Measurements from ENCODE around the gene CHKA. TPM values are rescaled to one million over a fixed set of nuclear protein-coding genes. Genes with fewer than 3 reads are reported as not detected.

The CHKA gene
- total and polyA plus RNA-seq, 8 donors, result 36.8 to 106 (median 82.8) TPM

- intact Hi-C loops (cut with DNase I), result no loop called here
- Histone ChIP-seq H3K9me3 (no peaks in the 10 kb centered on the region), H3K27me3 (no peaks in the 10 kb centered on the region), H3K4me1 (no peaks in the 10 kb centered on the region), H3K27ac (no peak overlapping the region), H3K36me3 (peaks cover 4 to 90% of the 10 kb centered on the region in 2 donors), H3K4me3 (no peak overlapping the region)
- TF ChIP-seq CTCF (IDR thresholded peaks at IDR 0.05), result no peak
- DNase-seq (no peak), ATAC-seq (no peak)
Measured at GRCh38 chr11:68067991-68068390, 53.2 kb downstream of the CHKA start.

- intact Hi-C loops (cut with DNase I), result no loop called here
Measured at GRCh38 chr11:68066742-68067141, 54.4 kb downstream of the CHKA start.

GRCh38 chr11:68065841-68066240, 55.3 kb downstream of the CHKA start:
- ATAC-seq, result no peak
- no peak overlapping the region for H3K4me3 ChIP-seq

More at GRCh38 chr11:68066742-68067141, 54.4 kb downstream of the CHKA start:
- no peak for DNase-seq
- Histone ChIP-seq H3K27me3 (no peaks in the 10 kb centered on the region), H3K4me1 (no peaks in the 10 kb centered on the region), H3K27ac (no peak overlapping the region), H3K9me3 (no peaks in the 10 kb centered on the region), H3K4me3 (no peak overlapping the region), H3K36me3 (peaks cover 4 to 98% of the 10 kb centered on the region in 2 donors)
- no peak for ATAC-seq
- no peak for TF ChIP-seq CTCF (IDR thresholded peaks at IDR 0.05)

GRCh38 chr11:68064926-68065325, 56.3 kb downstream of the CHKA start:
- no peaks in the 10 kb centered on the region for H3K4me1 ChIP-seq
- no peak overlapping the region for H3K27ac ChIP-seq
- H3K27me3 ChIP-seq, result no peaks in the 10 kb centered on the region
- peaks cover 4 to 92% of the 10 kb centered on the region in 2 donors for H3K36me3 ChIP-seq
- no peaks in the 10 kb centered on the region for H3K9me3 ChIP-seq
- no peak for TF ChIP-seq CTCF (IDR thresholded peaks at IDR 0.05)
- no peak overlapping the region for H3K4me3 ChIP-seq
- ATAC-seq, result no peak
- DNase-seq, result no peak
- intact Hi-C loops (cut with DNase I), result no loop called here

More at GRCh38 chr11:68065841-68066240, 55.3 kb downstream of the CHKA start:
- Histone ChIP-seq H3K9me3 (no peaks in the 10 kb centered on the region), H3K27me3 (no peaks in the 10 kb centered on the region), H3K27ac (no peak overlapping the region), H3K4me1 (no peaks in the 10 kb centered on the region), H3K36me3 (peaks cover 4 to 99% of the 10 kb centered on the region in 2 donors)
- no peak for TF ChIP-seq CTCF (IDR thresholded peaks at IDR 0.05)
- intact Hi-C loops (cut with DNase I), result no loop called here
- DNase-seq, result no peak

GRCh38 chr11:68061508-68061907, 59.7 kb downstream of the CHKA start:
- ATAC-seq (no peak), DNase-seq (no peak)
- H3K27me3 ChIP-seq, result no peaks in the 10 kb centered on the region
- no peaks in the 10 kb centered on the region for H3K9me3 ChIP-seq
- no peak for TF ChIP-seq CTCF (IDR thresholded peaks at IDR 0.05)
- intact Hi-C loops (cut with DNase I), result no loop called here
- H3K27ac ChIP-seq, result no peak overlapping the region
- H3K4me3 ChIP-seq, result no peak overlapping the region
- peaks cover 4 to 73% of the 10 kb centered on the region in 2 donors for H3K36me3 ChIP-seq
- H3K4me1 ChIP-seq, result no peaks in the 10 kb centered on the region
